GOT3 (cell line): Measurements from ENCODE around the gene BCAR3.
"Not testable (repeated sequence)": the region's sequence is repeated elsewhere in the genome, so short reads cannot be mapped to it uniquely, and the experiment has no call there.

Source experiments
- DNase-seq: peaks from one replicate; lab custom pipeline; 2025; ENCODE audit warnings: mixed read lengths; lab: John Stamatoyannopoulos, UW

The BCAR3 gene

GRCh38 chr1:93596329-93597089 lies 85.1 kb downstream of the BCAR3 start:
- no peak for DNase-seq

DNA sequence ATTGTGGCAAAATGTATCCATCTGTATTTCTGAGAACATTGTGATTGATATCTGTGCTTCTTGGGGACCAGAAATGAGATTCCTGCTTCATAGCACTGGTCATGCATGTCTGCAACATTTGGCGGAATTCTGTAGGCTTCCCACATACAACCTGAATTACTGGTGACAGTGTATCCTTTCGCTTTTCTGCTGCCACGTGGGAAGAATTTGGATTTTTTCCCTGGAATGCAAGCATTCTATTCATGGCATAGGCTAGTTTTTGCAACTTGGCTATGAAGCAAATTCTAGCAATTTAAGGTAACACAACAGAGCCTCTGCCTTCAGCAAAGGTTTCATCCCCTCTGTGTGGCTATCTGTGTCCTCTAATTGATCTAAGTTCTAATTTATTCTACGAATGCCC lies 85.9 kb downstream of the BCAR3 start:
- no peak for DNase-seq

DNA sequence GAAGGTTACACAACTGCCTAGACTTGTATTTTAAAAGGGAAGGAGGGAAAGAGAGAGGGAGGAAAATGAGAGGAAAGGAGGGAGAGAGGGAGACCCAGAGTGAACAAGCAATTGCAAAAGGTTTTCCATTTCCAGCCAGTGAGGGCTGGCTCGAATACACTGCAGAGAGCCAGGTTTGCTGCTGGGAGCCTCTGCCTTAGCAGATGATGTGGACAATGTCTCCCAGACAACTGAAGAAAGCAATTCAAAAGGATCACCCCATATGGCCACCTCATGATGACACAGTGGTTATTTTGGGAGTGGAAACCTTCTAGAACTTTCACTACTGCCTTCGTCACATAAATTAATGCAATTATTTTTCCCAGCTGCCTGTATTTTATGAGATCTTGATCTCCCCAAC lies 86.4 kb downstream of the BCAR3 start:
- no peak for DNase-seq

DNA sequence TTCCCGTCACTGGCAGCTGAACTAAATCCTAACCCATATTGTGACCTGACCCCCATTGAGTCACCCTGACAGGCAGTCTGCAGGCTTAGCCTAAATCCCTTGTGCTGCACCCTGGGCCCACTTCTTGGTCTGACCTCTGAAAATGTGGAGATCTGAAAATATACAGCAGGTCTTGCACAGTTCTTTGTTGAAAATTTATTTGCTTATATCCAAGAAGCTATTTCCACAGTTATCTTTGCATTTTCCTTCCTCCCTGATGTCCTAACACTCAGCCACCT lies 87.1 kb downstream of the BCAR3 start:
- DNase-seq, result no peak

DNA sequence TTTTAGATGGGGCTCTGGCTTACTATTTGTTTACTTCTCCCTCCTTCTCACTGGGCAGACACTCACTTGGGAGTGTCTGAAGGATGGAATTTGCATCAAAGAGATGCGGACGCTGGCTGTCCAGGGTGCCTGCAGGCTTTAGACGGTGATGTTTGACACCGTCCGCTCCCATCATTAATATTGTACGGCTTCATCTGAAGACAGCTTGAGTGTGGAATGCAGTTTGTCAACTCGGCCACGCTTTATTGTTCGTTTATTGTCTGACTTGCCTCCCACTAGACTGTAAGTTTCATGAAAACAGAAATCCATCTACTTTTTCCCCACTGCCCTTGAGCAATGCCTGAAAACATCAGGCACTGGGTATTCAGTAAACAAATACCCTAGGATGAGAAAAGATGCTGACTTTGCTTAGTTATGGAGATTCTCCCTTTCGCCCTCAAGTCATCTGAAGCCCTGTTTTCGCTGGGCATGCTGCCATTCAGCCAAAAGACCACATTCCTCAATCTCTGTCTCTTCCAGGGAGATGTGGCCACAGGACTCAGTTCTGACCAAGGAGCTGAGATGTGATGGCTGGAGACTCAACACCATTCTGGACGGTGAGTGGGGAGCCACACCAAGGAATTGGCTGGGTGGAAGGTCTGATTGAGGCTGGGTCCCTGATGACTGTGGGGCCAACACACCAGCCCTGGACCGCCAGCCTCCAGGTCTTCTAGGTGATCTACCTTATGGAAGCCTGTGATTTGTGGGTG lies 87.6 kb downstream of the BCAR3 start:
- no peak for DNase-seq

GRCh38 chr1:93592551-93592949 lies 89.1 kb downstream of the BCAR3 start:
- no peak for DNase-seq

DNA sequence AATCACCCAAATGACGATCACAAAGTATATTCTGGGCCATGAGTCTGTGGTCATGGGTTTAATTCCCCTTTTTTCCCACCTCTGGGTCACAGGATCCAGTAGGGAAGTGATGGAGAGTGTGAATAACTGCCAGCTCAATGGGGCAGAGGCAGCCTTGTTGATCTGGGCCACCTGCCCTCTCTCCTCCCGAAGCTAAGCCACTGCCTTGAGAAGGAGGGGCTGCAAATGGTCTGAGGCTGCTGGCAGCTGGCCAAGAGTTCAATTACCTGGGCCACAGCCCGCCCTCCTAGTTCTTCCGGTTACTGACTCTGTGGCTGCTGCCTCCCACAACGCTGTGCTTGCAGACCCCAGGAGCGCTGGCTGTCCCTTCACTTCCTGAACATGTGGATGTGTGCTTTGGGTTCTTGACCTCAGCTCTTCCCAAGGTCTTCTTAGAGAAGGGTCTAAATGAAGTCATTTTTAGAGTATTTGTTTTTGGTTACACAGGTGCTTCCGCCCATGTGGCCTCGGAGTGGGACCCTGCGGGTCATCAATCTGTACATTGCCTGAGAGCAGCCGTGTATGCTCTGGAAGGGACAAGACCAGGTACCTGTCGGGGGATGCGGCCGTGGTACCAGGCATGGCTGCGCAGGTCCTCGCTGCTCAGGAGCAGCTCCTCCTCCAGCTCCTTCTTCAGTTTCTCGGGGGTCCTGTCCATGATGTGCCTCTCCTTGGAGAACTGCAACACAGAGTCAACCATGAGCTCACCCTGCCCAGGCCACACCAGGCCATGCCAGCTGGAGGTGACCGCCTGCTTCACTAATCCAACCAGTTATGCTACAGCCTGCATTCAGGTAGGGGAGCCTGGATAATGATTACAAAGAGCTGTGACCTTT lies 89.7 kb downstream of the BCAR3 start:
- DNase-seq, result no peak

- not testable (repeated sequence) for DNase-seq
Observed at GRCh38 chr1:93591291-93591675, 90.4 kb downstream of the BCAR3 start.

DNA sequence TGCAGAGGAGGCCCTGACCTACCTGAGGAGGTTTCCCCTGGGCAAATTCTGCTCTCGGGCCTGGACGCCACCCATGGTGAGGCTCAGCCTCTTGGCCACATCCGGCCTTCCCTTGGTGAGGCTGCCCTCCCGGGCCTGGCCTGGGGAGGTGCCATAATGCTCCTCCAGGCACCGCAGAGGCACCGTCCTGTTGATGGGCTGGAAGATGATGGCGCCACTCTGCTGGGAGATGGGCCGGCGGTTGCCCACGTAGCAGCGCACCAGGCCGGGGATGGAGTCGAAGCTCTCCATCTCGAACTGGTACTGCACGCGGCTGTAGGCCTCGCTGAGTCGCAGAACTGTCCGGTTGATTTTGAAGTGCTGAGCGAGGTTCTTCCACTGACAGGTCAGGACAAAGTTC lies 92.7 kb downstream of the BCAR3 start:
- DNase-seq, result no peak

DNA sequence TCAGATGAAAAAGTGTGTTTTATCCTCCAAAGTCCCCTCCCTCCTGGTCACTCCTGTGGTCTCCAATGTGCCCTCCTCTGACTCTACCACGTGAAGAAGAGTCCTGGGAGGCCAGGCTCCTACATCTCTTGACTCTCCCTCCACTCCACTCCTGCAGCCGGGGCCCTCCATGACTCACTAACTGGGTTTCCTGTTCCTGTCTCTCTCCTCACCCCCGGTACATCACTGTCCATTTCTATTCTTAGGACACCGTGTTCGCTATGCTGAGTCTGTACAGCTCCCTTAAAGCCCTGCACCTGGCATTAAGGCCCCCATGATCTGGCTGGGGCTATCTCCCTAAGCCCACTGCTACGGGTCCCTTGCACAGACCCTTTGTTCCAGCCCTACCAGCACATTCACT lies 93.4 kb downstream of the BCAR3 start:
- no peak for DNase-seq

DNA sequence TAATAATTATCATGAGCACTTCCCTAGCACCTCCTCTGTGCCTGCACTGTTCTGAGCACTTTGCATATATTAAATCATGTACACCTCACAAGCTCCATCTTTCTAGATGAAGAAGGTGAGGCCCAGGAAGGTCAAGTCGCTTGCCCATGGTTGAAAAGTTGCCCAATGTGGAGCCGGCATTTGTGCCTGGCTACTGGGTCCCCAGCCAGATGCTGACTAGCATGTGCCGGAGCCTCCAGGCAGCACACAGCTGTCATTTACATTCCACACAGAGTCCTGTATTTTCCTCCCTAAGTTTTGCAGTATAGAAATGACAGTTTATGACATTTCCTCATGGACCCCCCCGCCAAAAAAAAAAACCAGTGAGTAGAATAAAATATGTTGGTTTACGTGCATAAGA lies 94.3 kb downstream of the BCAR3 start:
- DNase-seq, result no peak

- no peak for DNase-seq
Observed at GRCh38 chr1:93585059-93585966, 96.3 kb downstream of the BCAR3 start.

DNA sequence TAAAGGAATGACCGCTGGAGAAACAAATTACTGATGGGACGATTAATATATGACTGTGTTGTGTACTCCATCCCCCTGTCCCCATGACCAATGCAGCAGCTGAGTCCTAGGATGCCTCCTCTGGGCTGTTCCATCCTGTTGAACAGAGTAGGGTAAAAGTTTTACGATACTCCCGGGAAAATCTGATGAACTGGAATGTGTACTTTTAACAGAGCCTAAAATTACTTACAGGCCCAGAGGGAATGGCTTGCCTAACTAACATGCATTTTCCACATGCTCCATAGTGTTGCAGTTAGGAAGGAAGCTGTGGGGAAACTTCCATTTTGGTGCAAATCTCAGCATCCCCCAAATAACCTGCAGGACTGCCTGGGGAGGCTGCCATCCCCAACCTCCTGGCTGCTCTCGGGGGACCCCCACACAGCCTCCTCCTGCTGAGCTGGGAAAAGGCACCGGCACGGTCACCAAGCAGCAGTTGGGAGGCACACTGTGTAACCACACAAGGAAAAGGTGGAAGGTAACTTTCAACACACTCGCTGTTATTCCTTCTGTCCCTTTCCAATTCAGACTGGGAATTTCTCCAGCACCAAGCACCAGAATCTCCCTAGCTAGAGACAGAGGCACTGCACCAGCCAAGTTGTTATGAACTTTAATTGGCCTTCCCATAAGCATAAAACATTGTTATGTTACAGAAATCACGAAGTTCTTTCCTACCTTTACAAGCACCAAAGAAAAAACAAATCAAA lies 97.2 kb downstream of the BCAR3 start:
- DNase-seq, result no peak

- no peak for DNase-seq
Observed at GRCh38 chr1:93581917-93582850, 99.5 kb downstream of the BCAR3 start.

DNA sequence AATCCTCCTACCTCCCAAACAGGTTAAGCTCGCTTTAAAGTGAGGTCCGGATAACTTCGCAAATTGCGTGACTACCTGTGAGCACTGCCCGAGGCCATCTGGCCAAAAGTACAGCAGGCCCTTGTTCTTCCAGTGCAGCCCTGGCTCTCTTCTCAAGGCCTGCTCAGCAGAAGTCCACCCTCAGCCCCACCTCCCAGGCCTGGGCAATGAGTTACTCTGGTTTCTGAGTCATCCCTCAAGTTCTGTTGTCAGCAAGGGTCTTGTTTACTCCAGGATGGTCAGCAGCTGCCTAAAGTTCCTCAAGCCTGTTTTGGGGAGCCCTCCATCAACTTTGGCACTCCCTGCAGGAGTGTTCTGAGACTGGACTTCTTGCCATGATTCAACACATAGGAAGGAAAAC lies 101.7 kb downstream of the BCAR3 start:
- DNase-seq, result no peak

DNA sequence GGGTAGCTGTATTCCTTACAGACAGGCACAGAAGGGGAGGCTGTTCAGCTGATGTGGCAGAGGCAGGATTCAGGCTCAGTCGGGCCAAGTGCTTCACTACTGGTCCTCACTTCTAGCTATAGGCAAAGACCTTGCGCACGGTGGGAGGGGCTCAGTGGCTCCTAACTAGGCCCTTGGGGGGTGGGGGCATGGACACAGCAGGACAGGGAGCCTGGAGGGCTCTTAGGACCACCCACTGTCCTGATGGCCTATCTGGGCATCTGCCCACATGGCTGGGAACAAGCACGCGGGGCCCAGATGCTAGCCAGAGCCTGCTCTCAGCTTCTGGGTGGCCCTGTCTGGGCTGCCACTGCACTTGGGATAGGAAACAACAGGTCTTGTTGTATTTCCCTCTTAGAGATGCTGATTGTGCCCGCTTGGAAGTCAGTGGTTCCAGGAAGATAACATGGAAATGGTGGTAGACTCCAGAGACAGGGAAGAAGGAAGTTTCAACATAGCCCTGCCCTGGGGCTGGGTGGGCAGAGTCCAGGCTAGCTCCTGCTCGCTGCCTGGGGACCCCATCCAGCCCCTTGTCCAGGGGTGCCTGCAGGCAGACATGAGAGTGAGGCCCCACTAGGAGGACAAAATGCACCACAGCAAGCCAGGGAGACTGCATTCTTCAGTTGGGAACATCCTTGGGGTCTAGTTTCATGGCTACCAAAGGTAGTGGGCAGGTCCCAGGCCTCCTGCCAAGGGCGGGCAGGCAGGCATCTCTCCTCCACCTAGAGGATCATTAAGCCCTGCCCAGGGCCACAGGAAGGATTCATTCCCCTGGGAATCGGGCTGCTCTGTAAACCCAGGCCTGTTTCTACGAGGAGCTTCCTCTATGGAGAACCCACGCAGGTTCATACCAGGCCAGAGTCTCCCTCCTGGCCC lies 102.5 kb downstream of the BCAR3 start:
- DNase-seq, result no peak

- no peak for DNase-seq
Observed at GRCh38 chr1:93578433-93578830, 103.2 kb downstream of the BCAR3 start.

- DNase-seq, result no peak
Observed at GRCh38 chr1:93577536-93578432, 103.9 kb downstream of the BCAR3 start.
